AG04449 (cell line): ENCODE data around the gene CLEC10A.

Experiments
- CTCF ChIA-PET: fragments of 350-600 bp; formaldehyde crosslinking; extraction: SDS; loops from one replicate; lab custom pipeline; 2021; ENCODE audit warnings: antibody characterized with exemption; lab: Yijun Ruan, JAX
- POLR2A ChIA-PET: fragments of 400-600, 350-600 bp; formaldehyde crosslinking; extraction: SDS; loops from one replicate; lab custom pipeline; 2020; ENCODE audit warnings: antibody characterized with exemption, inconsistent platforms; lab: Yijun Ruan, JAX
- DNase-seq: peaks from one replicate; pipeline ENCODE4 v3.0.0-alpha.2; 2010; ENCODE audit warnings: low read depth, low spot score
- H3K4me3 ChIP-seq: 2 replicates; pipeline ENCODE4 v1.5.1; 2011; ENCODE audit warnings: low read depth, mild to moderate bottlenecking, control low read depth, low read length
- TF ChIP-seq, protein P1 (sequence below): IDR thresholded peaks from one replicate; pipeline ENCODE4 v1.5.1; 2011; ENCODE audit warnings: mild to moderate bottlenecking, moderate library complexity, low read length, control low read depth, inconsistent platforms; ENCODE audit not compliant: insufficient read depth; ENCODE audit errors: missing control alignments

The CLEC10A gene

DNA sequence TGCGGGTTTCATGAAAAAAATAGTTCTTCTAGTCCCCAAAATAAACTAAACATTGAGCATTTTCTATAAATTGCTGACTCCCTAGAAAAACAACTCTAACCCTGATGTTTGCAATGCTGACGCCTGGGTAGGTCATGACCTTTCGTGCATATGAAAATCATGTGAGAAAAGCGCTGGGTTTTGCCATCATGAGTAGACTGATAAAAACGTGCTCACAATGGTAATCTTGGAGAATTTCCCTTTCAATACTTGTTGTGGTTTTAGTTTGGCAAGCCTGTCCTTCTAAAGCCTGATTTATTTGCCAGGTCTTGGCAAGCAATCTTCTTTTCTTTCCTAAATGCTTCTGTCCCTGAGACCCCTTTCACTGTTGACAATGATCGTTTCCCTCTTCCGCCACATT is 4.0 kb upstream of the CLEC10A start:
- ChIA-PET POLR2A (no interaction called here), CTCF (interaction anchor here (1.5 kb wide), 1 partner anchor 53 kb away, joined by 3 read pairs; no protein-coding TSS in a partner anchor)
- no peak overlapping the region for H3K4me3 ChIP-seq
- no peak for DNase-seq
- TF ChIP-seq, protein P1, sequence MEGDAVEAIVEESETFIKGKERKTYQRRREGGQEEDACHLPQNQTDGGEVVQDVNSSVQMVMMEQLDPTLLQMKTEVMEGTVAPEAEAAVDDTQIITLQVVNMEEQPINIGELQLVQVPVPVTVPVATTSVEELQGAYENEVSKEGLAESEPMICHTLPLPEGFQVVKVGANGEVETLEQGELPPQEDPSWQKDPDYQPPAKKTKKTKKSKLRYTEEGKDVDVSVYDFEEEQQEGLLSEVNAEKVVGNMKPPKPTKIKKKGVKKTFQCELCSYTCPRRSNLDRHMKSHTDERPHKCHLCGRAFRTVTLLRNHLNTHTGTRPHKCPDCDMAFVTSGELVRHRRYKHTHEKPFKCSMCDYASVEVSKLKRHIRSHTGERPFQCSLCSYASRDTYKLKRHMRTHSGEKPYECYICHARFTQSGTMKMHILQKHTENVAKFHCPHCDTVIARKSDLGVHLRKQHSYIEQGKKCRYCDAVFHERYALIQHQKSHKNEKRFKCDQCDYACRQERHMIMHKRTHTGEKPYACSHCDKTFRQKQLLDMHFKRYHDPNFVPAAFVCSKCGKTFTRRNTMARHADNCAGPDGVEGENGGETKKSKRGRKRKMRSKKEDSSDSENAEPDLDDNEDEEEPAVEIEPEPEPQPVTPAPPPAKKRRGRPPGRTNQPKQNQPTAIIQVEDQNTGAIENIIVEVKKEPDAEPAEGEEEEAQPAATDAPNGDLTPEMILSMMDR: no peak

DNA sequence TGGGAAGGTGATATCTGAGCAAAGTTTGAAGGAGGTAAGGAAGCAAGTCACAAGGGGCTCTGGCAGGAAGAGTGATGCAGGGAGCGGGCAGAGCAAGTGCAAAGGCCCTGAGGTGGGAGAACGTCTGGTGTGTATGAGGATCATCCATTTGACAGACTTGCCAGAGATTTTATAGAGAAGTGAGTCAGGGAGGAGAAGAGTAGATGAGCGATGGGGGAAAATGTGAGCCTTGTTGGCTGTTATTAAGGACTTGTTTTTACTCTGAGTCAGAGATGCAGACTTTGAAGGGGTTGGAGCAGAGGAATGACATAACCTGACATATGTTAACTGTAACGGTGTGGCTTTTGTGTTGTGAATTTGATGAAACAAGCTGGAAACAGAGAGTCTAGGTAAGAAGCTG is 3.5 kb upstream of the CLEC10A start:
- TF ChIP-seq, protein P1: no peak
- ChIA-PET CTCF (interaction anchor here (1.5 kb wide), 1 partner anchor 53 kb away, joined by 3 read pairs; no protein-coding TSS in a partner anchor), POLR2A (no interaction called here)
- no peak overlapping the region for H3K4me3 ChIP-seq
- DNase-seq: no peak

DNA sequence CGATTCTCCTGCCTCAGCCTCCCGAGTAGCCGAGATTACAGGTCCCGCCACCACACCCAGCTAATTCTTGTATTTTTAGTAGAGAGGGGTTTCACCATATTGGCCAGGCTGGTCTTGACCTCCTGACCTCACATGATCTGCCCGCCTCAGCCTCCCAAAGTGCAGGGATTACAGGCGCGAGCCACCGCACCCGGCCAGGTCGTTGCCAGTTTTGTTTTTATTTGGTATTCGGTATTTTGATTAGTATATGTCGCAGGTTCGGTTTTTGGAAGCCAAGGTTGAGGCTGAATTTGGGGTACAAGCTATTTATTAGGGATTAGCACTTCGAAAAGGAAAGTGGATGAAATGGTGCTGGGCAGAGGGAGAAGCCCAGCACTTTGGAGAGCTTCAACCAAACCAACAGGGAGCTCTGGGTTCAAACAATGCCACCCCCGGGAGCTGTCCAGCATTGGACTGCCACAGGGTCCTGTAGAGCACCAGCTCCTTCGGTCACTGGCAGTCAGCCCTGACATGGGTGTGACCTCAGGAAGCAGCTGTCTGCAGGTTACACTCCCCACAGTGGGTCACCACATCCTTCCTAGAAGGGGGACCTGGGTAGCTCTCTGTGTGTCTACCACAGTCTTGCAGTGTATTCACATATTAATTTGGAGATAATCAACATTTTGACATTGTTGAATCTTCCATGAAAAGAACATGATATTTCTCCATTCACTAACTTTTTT is 1.5 kb upstream of the CLEC10A start:
- CTCF ChIA-PET: interaction anchor here (0.6 to 1.2 kb wide), 4 partner anchors 11 to 118 kb away, joined by 3 to 4 read pairs (median 4); no protein-coding TSS in a partner anchor
- POLR2A ChIA-PET: no interaction called here
- DNase-seq: no peak
- TF ChIP-seq, protein P1: no peak
- H3K4me3 ChIP-seq: no peak overlapping the region

DNA sequence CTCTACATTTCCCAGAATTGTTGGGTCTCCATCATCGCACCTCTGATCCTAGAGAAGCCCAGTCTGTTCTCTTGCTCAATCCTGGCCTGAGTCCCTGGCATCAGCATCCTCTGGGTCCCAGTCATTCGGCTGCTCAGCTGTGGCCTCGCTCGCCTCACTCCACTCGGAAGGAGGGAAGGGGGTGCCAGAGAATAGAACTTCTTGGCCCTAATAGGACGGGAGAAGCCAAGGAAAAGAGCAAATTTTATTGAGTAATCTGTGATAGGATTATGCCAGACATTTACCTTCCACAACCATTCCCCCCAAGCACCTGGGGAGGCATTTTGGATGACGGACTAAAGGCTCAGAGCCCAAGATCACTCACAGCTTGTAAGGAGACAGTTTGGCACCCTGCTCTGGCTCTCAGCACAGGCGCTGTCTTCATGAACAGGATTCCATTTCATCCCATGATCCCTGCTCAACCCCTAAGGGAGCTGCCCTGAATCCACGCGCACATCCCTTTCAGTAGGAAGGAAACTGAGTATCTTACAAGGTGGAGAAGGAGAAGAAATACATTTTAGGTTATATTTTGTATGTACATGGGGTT is 498 bp upstream of the CLEC10A start:
- no peak for DNase-seq
- TF ChIP-seq, protein P1: no peak
- H3K4me3 ChIP-seq: no peak overlapping the region
- POLR2A ChIA-PET: no interaction called here
- CTCF ChIA-PET: interaction anchor here (1.0 to 1.1 kb wide), 3 partner anchors 28 to 55 kb away, joined by 3 to 4 read pairs (median 4); no protein-coding TSS in a partner anchor

DNA sequence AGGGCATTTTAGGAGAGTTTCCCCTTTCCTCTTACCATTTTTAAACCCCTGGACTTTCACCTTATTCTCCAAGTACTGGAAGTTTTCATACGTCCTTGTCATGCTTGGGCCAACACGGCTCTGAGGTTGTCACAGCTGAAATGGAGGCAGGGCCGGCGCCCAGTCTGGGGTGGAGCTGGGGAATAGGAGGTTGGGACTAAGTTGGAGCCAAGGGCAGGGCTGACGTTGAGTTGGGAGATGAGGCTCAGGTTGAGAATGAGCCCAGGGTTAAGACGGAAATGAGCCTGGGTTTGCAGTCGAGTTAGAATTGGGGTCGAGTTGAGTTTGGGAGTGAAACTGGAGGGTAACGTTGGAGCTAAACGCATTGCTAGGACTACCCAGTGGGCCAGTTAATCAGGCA is 1.3 kb downstream of the CLEC10A start:
- TF ChIP-seq, protein P1: no peak
- H3K4me3 ChIP-seq: no peak overlapping the region
- ChIA-PET POLR2A (no interaction called here), CTCF (interaction anchor here (1.1 to 1.2 kb wide), 2 partner anchors 8 to 58 kb away, joined by 3 to 4 read pairs; no protein-coding TSS in a partner anchor)
- no peak for DNase-seq

DNA sequence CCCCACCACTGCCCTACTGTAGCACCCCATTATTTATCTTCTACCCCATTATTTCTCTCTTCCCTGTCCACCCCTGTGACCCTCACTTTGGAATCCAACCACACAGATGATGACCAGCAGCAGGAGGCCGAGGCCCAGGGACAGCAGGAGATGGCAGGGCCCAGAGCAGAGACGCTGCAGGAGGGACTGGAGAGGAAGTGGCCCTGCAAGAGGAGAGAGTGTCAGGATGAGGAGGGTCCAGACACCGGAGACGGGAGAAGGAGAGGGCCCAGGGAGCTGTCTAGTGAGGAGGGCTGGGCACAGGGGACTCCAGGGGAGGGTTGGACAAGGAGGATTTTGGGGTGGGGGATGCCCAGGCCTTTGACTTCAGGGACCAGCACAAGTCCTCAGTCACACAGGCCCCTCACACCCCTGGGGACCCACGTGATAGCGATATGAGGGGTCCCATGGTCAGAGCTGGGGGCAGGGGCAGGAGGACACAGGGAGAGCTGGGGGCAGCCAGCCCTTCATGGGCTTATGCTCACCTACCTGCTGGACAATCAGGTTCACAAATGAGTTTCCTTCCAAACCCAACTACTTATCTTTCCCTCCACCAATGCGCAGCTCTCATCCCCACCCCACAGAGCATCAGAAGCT is 2.0 kb downstream of the CLEC10A start:
- DNase-seq: no peak
- no peak overlapping the region for H3K4me3 ChIP-seq
- TF ChIP-seq, protein P1: no peak
- ChIA-PET CTCF (interaction anchor here (1.1 kb wide), 1 partner anchor 9 kb away, joined by 4 read pairs; no protein-coding TSS in a partner anchor), POLR2A (no interaction called here)
